Anterior cingulate cortex (tissue), 58 donors: ENCODE results near the gene ZFYVE27.

Experiments
- DNase-seq, 58 donors: peaks; one replicate each; lab custom pipeline; 2025; lab: John Stamatoyannopoulos, UW

ZFYVE27 gene

DNA sequence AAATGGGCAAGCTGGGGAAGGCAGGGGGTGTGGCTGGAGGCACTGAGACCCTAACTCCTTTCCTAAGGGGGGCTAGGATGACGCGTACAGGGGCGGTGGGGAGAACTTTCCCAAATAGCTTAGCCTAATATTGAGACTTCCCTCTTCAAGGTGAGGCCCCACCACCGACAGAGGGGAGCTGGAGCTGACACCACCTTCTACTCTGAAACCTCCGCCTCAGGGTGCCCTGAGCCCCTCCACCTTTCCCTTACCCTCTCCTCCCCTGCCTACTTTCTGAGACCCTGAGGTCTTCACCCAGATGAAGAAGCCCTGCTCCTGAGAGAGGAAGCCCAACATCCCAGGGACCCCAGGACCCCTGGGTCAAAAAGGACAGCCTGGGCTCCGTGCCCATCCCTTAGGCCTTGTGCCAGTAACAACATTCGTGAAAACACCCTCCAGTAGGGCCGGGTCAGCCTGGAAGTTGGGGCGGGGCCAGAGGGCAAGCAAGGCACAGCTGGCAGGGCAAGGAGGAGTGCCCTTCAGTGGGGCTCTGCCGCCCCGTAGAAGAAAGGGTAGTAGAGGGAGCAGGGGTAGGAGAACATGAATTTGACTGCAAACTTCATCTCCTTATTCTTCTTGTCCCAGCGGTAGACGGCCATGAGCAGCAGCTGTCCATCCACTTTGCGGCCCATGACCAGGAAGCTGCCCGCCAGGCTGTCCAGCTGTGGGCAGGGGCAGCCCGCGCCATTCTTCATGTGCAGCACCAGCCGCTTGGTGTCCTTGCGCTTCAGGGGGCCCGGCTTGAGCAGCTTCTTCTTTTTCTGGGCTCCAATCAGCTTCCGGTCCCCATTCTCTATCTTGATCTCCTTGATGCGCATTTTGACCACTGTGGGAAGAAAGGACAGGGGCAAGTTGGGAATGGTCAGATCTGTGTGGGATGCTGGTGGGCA is 30.3 kb downstream of the ZFYVE27 start:
- DNase-seq: no peak

DNA sequence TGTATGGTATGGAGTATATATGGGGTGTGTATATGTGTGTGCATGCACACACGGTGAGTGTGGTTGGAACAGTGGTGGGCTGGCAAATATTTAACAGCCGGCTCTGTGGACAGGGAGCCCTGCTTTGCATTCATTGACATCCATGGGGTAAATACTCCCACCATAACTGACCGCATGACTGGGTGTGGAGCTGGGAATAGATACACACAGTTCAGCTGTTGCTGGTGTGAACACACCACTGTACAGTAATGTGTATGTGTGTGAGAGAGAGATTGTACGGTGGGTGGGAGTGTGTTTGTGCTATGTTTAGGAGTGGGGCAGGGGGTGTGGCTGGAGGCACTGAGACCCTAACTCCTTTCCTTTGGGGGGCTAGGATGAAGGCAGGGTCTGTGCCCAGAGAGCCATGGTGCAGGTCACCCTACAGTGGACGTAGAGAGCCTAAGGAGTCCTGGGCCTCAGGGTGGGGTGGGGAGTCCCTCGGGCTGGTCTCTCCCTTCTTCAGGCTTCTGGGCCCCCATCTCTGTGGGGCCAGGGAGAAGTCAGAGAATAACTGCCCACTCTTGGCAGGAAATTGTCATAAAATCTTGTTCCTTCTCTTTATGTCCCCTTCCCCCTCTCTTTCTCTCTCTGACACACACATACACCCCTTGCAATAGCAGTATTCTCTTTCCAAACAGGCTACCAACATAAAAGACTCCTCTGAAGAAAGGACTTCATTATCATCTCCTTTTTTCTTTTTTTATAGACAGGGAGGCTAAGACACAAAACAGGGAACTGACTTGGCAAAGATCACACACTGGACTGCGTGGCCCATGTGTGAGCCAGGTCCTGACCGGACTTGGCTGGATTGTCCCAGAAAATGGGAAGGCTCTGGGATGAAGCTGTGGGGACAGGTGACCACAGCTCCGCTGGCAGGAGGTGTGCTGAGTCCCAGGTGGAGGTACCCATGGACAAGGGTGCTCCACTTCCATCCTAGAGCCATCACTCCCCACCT is 31.7 kb downstream of the ZFYVE27 start:
- no peak for DNase-seq

DNA sequence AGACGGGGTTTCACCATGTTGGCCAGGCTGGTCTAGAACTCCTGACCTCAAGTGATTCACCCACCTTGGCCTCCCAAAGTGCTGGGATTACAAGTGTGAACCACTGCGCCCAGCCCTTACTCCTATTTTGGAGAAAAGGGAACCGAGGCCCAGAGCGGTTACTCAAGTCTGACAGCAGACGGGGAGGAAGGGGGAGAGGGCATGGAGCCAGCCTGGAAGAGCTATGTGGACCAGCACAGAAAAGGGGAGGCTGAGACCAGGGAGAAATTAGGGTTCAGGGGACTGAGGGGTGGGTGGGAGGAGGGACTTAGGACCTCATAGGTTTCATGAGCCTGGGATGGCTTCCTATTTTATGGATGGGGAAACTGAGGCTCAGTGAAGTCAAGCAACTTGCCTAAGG is 33.3 kb downstream of the ZFYVE27 start:
- no peak for DNase-seq

GRCh38 chr10:97771055-97771891 is 34.3 kb downstream of the ZFYVE27 start:
- DNase-seq: peak in 9 of 58 donors; percentile 9 to 57 (median 18)

GRCh38 chr10:97771913-97772823 is 35.2 kb downstream of the ZFYVE27 start, which contains the start of gene SFRP5:
TSS of gene SFRP5 (minus strand) at chr10:97771999. CDS start at chr10:97771833, 166 bp downstream.
- no peak for DNase-seq

DNA sequence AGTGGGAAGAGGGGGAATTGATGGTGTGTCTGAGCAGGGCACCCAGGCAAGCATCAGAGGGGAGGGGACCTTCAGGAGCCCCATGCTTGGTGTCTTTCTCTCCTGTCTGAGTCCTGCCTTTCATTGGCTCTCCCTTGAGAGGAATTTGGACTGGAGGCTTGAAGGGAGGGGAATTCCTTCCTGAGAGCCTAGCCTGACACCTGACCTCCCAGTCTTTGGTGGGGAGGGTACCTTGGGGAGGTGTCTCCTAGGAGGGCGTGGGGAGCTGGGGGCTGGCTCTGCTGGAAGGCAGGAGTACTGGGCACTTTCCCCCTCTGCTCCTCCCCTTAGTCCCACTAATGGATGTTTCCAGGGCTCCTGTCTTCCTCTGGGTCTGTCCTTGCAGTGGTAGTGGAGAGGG is 36.2 kb downstream of the ZFYVE27 start:
- no peak for DNase-seq

- DNase-seq: no peak
Observed at GRCh38 chr10:97774811-97775294, 37.9 kb downstream of the ZFYVE27 start.

GRCh38 chr10:97777143-97777542 is 40.2 kb downstream of the ZFYVE27 start:
- no peak for DNase-seq

DNA sequence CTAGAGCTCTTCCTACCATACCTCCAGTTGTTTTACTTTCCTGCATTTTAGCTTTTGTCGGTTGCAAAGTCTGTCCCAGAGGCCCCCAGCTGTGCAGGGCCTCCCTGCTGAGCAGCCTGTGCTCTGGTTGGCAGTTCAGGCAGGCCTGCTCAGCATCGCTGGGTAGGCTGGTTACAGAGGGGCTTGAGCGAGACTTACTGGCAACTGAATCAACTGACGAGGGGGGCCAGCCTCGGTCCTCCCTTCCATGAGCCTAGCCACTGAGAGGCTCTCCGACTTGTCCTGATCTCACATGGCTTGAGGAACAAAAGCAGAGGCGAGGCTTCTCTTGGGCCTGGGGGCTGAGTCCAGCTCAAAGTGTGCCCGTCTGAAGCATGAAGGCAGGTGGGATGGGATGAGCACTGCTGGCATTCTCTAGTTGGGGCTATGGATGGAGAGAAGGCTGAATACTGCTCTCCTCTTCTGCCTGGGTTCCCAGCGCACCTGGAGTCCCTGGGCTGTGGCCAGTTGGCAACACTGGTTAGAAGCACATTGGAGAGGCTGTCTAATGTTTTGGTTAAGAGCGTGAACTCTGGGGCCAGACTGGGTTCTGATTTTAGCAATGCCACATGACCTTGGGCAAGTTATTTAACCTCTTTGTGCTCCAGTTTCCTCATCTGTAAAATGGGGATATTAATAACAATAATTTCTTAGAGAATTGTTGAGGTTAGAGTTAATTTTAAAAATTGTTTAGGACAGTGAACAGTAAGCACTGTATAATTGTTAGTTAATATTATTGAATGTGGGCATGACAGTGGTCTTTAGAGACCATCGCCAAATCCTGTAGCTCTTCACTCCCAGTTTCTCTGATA is 41.7 kb downstream of the ZFYVE27 start:
- no peak for DNase-seq

- no peak for DNase-seq
Observed at GRCh38 chr10:97779492-97779891, 42.6 kb downstream of the ZFYVE27 start.

GRCh38 chr10:97779975-97780374 is 43.0 kb downstream of the ZFYVE27 start:
- DNase-seq: no peak

- DNase-seq: peak in 21 of 58 donors; percentile 12 to 55 (median 24)
Observed at GRCh38 chr10:97780841-97781617, 44.1 kb downstream of the ZFYVE27 start.

DNA sequence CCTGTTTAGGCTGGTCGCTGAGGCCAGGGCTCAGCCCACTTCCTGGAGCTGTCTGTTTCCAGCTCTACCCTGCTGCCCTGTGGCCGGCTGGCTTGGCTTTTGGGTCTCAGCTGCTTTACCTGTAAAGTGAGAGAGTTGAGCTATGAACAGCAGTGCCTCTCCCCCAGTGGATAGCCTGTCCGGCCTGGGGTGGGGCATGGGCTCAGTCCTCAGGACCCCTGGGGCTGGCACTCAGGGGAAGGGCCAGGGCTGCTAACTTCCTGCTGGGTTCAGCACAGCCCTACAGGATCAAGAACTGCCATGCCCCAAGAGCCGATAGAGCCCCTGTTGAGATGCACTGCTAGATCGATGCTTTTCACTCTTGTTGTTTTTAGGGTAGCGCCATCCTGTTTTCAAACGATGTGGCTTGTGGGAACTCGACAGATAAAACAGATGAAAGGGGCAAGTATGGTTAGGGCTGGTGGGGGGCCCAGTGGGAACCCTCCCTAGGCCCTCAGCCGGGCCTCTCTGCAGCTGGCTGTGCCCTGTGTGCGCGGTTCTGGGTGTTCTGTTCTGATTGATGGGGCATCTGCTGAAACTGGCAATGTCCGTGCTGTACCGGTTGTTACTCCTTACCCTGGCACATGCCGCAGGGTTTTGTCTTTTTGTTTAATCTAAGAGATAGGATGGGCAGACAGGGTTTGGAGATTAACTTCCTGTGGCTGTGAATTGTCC is 44.8 kb downstream of the ZFYVE27 start:
- DNase-seq: no peak

GRCh38 chr10:97782455-97783228 is 45.7 kb downstream of the ZFYVE27 start:
- DNase-seq: no peak

- DNase-seq: no peak
Observed at GRCh38 chr10:97784200-97784810, 47.4 kb downstream of the ZFYVE27 start.
